Left colon (tissue), 2 donors: Measurements from ENCODE around the gene AR. TPM values are rescaled to one million over a fixed set of nuclear protein-coding genes. Genes with fewer than 3 reads are reported as not detected.

ENCODE experiments used
- ATAC-seq: fragments of 200-7000 bp; cut with Tn5 transposase; one replicate; pipeline ENCODE4 v1.9.1; 2020; ENCODE audit warnings: mild to moderate bottlenecking, moderate library complexity
- DNase-seq, 2 donors: peaks; one replicate each; pipeline ENCODE4 v3.0.0-alpha.2; 2020
- intact Hi-C, 2 donors: fragments of 100-400 bp; cut with DNase I in 1 of 2; cut with micrococcal nuclease in 1 of 2; formaldehyde crosslinking; loops; one replicate each; pipeline versions ENCODE4 v1.11.2 to v1.14.0; 2022; cut with DNase I, micrococcal nuclease
- total RNA-seq, 2 donors: library from RNA; stranded (reverse); fragmentation: NEBNext Ultra II Directional; extraction: Animal tissue kit (Norgen Biotek cat#: 25700); gene quantifications; one replicate each; pipeline ENCODE4 v1.2.1, GENCODE V29; 2021
- donor health status: DM: no; HTN: no; CAD: no.
- donor health status: DM: yes; HTN: yes; CAD: no.

AR gene
- total RNA-seq, 2 donors from 2014 or later = 0.37 to 1.2 TPM

DNA sequence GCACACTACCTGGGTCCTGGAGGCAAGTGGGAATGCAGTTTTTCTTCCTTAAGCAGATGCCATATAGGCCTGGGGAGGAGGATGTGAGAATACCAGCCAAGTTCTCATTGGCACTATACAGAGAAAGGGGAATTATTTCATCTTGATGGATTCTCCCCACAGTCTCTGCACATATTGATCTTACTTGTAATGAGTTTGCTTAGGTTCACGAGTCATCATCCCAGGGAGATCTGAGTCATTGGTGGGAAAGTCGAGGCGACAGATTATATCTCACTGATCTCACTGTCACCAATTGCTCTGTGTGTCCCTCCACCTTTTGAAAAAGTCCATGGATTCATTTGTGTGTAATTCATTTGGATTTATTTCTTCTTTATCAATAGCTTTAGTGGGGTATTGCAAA, 156.8 kb downstream of the AR start:
- no peak for ATAC-seq
- intact Hi-C loops = no loop called here
- DNase-seq = no peak

- intact Hi-C loops = no loop called here
- no peak for ATAC-seq
Measured at GRCh38 chrX:67714004-67714403, 170.2 kb downstream of the AR start.

GRCh38 chrX:67717571-67717970, 173.8 kb downstream of the AR start:
- DNase-seq (no peak), ATAC-seq (no peak)
- intact Hi-C loops = no loop called here

More at GRCh38 chrX:67714004-67714403, 170.2 kb downstream of the AR start:
- DNase-seq = no peak

DNA sequence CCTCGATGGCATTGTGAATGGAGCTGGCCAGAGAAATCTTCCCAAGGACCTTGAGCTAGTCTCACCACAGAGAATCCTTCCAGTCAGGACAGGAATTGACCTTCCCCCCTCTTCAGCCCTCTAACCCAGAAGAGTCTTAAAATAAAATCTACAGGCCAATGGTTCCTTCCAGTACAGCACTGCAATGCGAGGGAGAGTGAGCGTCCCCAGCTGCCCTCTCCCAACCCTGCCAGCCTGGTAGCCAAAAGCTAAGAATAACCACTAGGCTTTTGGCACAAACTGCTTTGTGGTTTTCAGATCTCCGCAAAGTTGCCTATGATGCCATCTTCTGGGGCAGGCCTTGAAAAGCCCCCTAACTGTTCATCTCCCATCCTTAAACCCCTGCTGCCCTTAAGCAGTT, 175.1 kb downstream of the AR start:
- intact Hi-C loops = no loop called here
- no peak for ATAC-seq
- DNase-seq = no peak

- ATAC-seq = no peak
- intact Hi-C loops = no loop called here
- no peak for DNase-seq
Measured at GRCh38 chrX:67720344-67720743, 176.5 kb downstream of the AR start.

GRCh38 chrX:67721321-67721720, 177.5 kb downstream of the AR start:
- ATAC-seq = no peak
- no peak for DNase-seq
- intact Hi-C loops = no loop called here

GRCh38 chrX:67723580-67724351, 179.9 kb downstream of the AR start:
- DNase-seq (no peak), ATAC-seq (no peak)
- intact Hi-C loops = no loop called here

DNA sequence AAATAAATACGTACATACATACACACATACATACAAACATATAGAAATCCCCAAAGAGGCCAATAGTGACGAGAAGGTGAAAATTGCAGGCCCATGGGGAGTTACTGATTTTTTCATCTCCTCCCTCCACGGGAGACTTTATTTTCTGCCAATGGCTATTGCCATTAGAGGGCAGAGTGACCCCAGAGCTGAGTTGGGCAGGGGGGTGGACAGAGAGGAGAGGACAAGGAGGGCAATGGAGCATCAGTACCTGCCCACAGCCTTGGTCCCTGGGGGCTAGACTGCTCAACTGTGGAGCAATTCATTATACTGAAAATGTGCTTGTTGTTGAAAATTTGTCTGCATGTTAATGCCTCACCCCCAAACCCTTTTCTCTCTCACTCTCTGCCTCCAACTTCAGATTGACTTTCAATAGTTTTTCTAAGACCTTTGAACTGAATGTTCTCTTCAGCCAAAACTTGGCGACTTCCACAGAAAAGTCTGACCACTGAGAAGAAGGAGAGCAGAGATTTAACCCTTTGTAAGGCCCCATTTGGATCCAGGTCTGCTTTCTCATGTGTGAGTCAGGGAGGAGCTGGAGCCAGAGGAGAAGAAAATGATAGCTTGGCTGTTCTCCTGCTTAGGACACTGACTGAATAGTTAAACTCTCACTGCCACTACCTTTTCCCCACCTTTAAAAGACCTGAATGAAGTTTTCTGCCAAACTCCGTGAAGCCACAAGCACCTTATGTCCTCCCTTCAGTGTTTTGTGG, 180.7 kb downstream of the AR start:
- no peak for DNase-seq
- ATAC-seq = no peak
- intact Hi-C loops = no loop called here

- intact Hi-C loops = no loop called here
- DNase-seq = no peak
- no peak for ATAC-seq
Measured at GRCh38 chrX:67725471-67725870, 181.7 kb downstream of the AR start.

DNA sequence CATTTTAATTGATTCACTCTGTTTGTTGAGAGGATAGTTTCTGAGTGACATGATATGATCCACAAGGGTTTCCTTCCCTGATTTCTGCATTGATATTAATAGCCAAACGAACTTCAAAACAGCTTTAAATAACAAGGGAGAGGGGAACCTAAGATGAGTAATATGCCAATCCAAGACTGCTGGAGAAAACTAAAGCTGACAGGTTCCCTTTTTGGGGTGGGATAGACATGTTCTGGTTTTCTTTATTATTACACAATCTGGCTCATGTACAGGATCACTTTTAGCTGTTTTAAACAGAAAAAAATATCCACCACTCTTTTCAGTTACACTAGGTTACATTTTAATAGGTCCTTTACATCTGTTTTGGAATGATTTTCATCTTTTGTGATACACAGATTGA, 182.2 kb downstream of the AR start:
- no peak for ATAC-seq
- no peak for DNase-seq
- intact Hi-C loops = no loop called here

- DNase-seq (no peak), ATAC-seq (no peak)
- intact Hi-C loops = no loop called here
Measured at GRCh38 chrX:67727576-67727975, 183.8 kb downstream of the AR start.

DNA sequence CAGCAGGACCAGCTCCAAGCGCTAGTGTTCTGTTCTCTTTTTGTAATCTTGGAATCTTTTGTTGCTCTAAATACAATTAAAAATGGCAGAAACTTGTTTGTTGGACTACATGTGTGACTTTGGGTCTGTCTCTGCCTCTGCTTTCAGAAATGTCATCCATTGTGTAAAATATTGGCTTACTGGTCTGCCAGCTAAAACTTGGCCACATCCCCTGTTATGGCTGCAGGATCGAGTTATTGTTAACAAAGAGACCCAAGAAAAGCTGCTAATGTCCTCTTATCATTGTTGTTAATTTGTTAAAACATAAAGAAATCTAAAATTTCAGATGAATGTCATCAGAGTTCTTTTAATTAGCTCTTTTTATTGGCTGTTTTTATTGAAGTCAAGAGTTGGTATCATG, 186.5 kb downstream of the AR start:
- ATAC-seq (no peak), DNase-seq (no peak)
- intact Hi-C loops = no loop called here

DNA sequence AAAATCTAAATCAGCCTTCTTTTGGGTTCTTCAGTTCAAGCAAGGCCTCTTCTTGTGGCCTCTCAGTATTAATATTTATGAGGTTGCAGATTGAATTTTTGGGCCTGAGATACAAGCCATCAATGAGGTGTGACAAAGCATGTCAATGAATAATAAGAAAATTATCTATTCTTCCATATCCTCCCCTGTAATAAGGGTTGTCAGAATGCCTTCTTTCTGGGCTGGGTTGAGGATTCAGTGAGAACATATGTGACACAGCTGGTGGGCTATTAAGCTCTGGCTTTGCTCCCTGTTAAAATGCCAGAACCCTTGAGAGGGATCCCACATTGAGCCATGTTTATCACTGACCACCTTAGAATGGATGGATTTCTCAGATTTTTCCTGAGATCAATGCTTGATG, 187.2 kb downstream of the AR start:
- intact Hi-C loops = no loop called here
- ATAC-seq (no peak), DNase-seq (no peak)

DNA sequence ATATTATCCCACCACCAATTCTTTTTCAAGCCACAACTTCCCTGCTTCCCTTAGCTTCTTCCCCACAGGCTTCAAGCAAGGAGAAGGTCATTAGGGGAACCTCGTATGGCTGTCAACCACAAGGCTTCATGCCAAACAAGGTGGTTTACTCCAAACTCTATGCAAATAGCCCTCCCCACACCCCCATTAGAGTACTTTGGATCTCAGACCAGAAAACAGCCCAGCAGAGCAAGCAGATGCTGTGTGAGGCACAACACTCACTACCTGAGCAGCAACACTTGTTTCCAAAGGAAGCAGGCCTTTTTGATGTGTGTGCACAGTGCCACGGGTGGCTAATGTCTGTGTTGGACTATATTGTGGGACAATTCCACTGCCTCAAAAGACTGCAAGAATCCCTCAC, 189.0 kb downstream of the AR start:
- no peak for ATAC-seq
- intact Hi-C loops = no loop called here

DNA sequence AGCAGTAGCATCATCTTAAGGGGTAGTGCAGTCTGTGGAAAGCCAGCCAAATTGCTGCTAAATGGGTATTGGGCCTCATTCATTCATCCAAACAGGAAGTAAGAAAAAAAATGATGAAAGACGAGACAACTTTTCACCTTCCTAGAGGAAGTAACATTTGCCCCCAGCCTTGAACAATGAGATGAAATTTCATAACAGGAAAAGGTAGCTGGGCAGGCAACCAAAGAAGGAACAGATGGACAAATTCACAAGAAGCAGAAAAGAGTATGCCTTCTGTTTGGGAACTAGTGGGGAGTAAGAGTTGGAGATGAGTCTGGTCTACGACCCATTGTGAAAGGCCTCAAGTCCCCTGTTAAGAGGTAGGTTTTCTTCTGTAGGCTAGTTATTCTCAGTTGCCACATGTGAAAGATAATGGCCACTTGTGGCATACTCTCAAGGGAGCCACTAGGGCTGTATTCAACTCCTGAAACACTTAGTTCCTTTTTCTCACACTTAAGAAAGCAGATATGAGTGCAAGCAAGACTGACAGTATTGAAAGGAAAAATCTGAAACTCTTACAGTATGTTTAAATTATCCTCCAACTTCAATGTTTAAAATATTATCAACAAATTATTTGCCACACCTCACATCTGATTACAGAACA, 190.4 kb downstream of the AR start:
- ATAC-seq (no peak), DNase-seq (no peak)

More for the DNA sequence above, 189.0 kb downstream of the AR start:
- DNase-seq = no peak

GRCh38 chrX:67749536-67749935, 205.7 kb downstream of the AR start:
- intact Hi-C loops = no loop called here

More for the DNA sequence above, 190.4 kb downstream of the AR start:
- intact Hi-C loops = no loop called here

DNA sequence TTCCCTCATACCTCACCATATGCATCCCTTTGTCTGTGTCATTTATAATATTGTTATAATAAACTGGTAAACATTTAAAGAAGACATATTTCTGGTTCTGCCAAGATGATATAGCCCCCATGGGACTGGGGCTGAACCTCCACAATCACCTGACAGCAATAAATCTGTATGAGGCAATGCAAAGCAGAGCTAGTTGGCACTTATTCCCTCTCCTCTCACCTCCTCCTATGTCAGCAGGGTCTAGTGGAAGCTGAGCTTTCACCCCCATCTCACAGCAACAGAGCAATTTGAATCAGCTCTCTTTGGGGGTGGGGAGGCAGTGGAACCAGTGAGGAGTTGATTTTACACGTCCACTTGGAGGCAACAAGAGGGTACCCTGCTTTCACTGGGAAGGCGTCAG, 206.9 kb downstream of the AR start:
- ATAC-seq = no peak
- DNase-seq = no peak
- intact Hi-C loops = no loop called here

More at GRCh38 chrX:67749536-67749935, 205.7 kb downstream of the AR start:
- DNase-seq = no peak
- no peak for ATAC-seq

DNA sequence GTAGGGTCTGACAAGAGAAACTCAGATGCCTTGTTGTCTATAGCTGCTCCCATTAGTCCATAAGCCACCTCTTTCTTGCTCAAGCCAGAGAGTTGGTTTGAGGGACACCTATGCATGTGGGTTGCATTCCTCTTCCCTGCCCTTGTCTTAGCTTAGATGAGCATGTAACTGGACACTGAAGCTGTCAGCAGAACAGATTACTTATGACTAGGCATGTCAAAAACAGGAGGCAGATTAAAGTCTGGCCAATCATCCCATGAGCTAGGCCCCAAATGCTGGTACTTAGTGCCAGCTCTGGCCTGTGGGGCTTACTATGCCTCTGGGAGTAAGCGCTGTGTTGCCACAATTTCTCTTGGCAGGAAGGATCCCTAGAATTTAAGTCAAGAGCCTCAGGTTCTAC, 215.2 kb downstream of the AR start:
- intact Hi-C loops = no loop called here
- ATAC-seq (no peak), DNase-seq (no peak)

- no peak for DNase-seq
- intact Hi-C loops = no loop called here
- ATAC-seq = no peak
Measured at GRCh38 chrX:67777148-67777547, 233.3 kb downstream of the AR start.

GRCh38 chrX:67779099-67779498, 235.3 kb downstream of the AR start:
- intact Hi-C loops = no loop called here
- DNase-seq (no peak), ATAC-seq (no peak)
